Measurements from ENCODE around the gene PPARG.
"Not testable (repeated sequence)": the region's sequence is repeated elsewhere in the genome, so short reads cannot be mapped to it uniquely, and the experiment has no call there.

Gene PPARG

DNA sequence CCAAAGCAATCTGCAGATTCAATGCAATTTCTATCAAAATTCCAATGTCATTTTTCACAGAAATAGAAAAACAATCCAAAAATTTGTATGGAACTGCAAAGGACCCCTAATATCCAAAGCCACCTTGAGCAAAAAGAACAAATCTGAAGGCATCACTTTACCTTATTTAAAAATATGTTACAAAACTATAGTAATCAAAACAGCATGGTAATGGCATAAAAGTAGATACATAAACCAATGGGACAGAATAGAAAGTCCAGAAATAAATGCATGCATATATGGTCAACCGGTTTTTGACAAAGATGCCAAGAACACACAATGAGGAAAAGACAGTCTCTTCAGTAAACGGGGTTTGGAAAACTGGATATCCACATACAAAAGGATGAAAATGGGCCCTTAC lies 39.4 kb upstream of the PPARG start:
- CTCF ChIA-PET: no interaction called here
- DNase-seq (ENCODE audit: extremely low spot score): no peak
- POLR2A ChIA-PET: no interaction called here
- TF ChIP-seq SP1 (IDR thresholded peaks at IDR 0.05): no peak
- no peak for TF ChIP-seq FOXK2 (IDR thresholded peaks at IDR 0.05)
- TF ChIP-seq L3MBTL2 (conservative IDR thresholded peaks at IDR 0.05): no peak
- no peak for TF ChIP-seq CTBP1 (IDR thresholded peaks at IDR 0.05; ENCODE audit: borderline replicate concordance)
- TF ChIP-seq FOXA1 (IDR thresholded peaks at IDR 0.05): no peak
- TF ChIP-seq ARNT (IDR thresholded peaks at IDR 0.05): no peak

DNA sequence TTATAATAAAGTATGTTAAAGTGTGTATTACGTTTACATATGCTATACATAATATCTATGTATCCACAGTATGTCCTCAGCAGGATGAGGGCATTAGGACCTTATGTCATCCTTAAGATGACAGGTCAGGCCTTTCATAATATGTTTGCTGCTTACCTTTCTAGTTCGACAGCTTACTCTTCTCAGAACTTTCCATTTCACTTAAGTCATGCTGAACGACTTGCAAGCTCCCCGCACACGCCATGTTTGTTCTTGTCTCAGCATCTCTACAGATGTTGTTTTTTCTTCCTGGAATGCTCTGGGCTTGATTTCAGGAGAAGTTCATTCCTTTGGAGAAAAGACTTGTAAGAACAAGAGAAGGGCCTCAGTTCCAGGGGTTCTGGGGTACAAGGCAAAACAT lies 36.0 kb upstream of the PPARG start:
- TF ChIP-seq HDGF (IDR thresholded peaks at IDR 0.05; ENCODE audit: borderline replicate concordance) (no peak), SUZ12 (IDR thresholded peaks at IDR 0.05) (no peak), L3MBTL2 (conservative IDR thresholded peaks at IDR 0.05) (no peak), LEF1 (IDR thresholded peaks at IDR 0.05; ENCODE audit: borderline replicate concordance) (no peak)
- TF ChIP-seq, protein P1, sequence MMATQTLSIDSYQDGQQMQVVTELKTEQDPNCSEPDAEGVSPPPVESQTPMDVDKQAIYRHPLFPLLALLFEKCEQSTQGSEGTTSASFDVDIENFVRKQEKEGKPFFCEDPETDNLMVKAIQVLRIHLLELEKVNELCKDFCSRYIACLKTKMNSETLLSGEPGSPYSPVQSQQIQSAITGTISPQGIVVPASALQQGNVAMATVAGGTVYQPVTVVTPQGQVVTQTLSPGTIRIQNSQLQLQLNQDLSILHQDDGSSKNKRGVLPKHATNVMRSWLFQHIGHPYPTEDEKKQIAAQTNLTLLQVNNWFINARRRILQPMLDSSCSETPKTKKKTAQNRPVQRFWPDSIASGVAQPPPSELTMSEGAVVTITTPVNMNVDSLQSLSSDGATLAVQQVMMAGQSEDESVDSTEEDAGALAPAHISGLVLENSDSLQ (IDR thresholded peaks at IDR 0.05): no peak
- ChIA-PET CTCF (no interaction called here), POLR2A (no interaction called here)
- no peak for DNase-seq (ENCODE audit: extremely low spot score)

DNA sequence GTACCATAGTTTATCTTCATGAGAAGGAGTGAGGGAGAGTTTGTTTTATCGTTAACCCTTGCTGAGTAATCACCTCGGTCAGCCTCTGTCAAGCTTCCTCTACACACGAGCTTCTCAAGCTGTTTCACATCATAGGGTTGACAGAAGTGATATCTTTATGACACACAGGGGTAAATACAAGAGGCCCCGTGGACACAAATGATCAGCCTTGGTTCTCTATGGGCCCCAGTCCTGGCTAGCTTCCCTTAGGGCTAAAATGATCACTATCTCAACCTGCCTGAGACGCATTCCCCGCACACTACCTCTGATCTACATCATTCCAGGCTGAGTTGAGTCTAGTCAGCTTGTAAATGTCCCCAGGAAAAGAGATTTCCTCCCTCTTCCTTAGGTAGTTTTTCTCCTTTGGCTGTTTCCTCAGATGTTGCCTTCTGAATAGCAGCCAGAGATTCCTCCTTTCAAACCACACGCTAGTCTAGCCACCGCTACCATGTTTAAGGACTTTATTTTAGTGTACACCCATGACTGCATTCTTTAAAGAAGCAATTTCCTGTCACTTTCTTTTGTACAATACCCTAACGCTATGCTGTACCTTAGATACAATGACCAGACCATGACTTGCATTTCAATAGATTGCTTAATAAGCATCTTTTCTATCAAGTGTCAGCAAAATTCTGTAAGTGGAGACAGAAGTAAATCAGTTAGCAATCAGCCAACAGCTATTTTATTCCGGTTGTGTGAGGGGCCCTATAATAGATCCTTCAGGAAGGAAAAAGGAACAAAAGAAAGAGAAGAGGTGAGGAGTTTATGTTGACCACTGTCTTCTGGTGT lies 35.1 kb upstream of the PPARG start:
- peak; percentile 20 for DNase-seq (ENCODE audit: extremely low spot score)
- ChIA-PET POLR2A (no interaction called here), CTCF (no interaction called here)
- TF ChIP-seq ELF4 (IDR thresholded peaks at IDR 0.05) (no peak), ARNT (IDR thresholded peaks at IDR 0.05) (no peak), CTBP1 (IDR thresholded peaks at IDR 0.05; ENCODE audit: borderline replicate concordance) (no peak), FOXM1 (IDR thresholded peaks at IDR 0.05; ENCODE audit: borderline replicate concordance) (no peak), ZNF384 (IDR thresholded peaks at IDR 0.05) (no peak), L3MBTL2 (conservative IDR thresholded peaks at IDR 0.05) (no peak), FOXK2 (IDR thresholded peaks at IDR 0.05) (no peak), LEF1 (IDR thresholded peaks at IDR 0.05; ENCODE audit: borderline replicate concordance) (no peak), SP1 (IDR thresholded peaks at IDR 0.05) (no peak), BHLHE40 (IDR thresholded peaks at IDR 0.05; ENCODE audit: borderline replicate concordance) (no peak), FOXA1 (IDR thresholded peaks at IDR 0.05) (no peak), HDGF (IDR thresholded peaks at IDR 0.05; ENCODE audit: borderline replicate concordance) (no peak), NFRKB (IDR thresholded peaks at IDR 0.05) (no peak)
- TF ChIP-seq, protein P1 (IDR thresholded peaks at IDR 0.05): no peak

DNA sequence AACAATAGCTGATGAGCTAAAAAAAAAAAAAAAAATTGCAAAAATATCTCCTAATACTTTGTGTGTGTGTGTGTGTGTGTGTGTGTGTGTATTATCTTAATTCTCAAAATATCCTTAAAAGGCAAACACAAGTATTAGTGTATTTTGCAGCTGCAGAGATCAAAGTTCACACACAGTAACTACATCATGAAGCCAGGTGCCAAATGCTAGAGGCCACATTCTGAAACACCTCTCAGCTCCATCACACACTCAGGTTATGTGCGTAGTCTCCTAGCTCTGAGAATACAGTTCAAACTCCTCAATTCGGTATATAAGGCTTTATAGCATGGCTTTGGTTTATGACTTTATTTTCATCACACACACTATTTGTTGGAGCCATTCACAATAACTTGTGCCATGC lies 33.5 kb upstream of the PPARG start:
- no peak for DNase-seq (ENCODE audit: extremely low spot score)
- no peak for TF ChIP-seq ARNT (IDR thresholded peaks at IDR 0.05)
- no peak for TF ChIP-seq FOXA1 (IDR thresholded peaks at IDR 0.05)
- TF ChIP-seq SUZ12 (IDR thresholded peaks at IDR 0.05): no peak
- TF ChIP-seq ZNF384 (IDR thresholded peaks at IDR 0.05): no peak
- no peak for TF ChIP-seq FOXM1 (IDR thresholded peaks at IDR 0.05; ENCODE audit: borderline replicate concordance)
- TF ChIP-seq TARDBP (IDR thresholded peaks at IDR 0.05): no peak
- TF ChIP-seq, protein P1 (IDR thresholded peaks at IDR 0.05): no peak
- TF ChIP-seq L3MBTL2 (conservative IDR thresholded peaks at IDR 0.05): no peak
- TF ChIP-seq ELF4 (IDR thresholded peaks at IDR 0.05): no peak
- no peak for TF ChIP-seq NFRKB (IDR thresholded peaks at IDR 0.05)
- TF ChIP-seq BHLHE40 (IDR thresholded peaks at IDR 0.05; ENCODE audit: borderline replicate concordance): no peak
- TF ChIP-seq SP1 (IDR thresholded peaks at IDR 0.05): no peak
- no peak for TF ChIP-seq LEF1 (IDR thresholded peaks at IDR 0.05; ENCODE audit: borderline replicate concordance)
- TF ChIP-seq FOXK2 (IDR thresholded peaks at IDR 0.05): no peak
- no peak for TF ChIP-seq HDGF (IDR thresholded peaks at IDR 0.05; ENCODE audit: borderline replicate concordance)
- TF ChIP-seq CTBP1 (IDR thresholded peaks at IDR 0.05; ENCODE audit: borderline replicate concordance): no peak
- POLR2A ChIA-PET: interaction anchor here (1.1 kb wide), 1 partner anchor 229 kb away, joined by 4 read pairs; the partner anchor contains the start of gene TSEN2
- CTCF ChIA-PET: no interaction called here

DNA sequence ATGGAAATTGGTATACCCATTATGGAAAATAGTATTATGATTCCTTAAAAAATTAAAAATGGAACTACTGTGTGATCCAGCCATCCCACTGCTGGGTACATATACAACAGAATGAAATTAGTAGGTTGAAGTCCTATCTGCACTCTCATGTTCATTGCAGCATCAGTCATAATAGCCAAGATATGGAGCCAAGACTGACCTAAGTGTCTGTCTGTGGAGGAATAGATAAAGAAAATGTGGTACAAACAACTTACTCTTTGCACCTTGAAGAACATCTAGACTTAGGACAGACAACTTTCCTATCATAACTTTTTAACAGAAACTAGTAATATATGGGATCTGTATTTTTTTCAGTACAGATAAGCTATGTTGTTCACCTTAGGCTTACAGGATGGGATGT lies 30.0 kb upstream of the PPARG start:
- TF ChIP-seq SP1 (IDR thresholded peaks at IDR 0.05): no peak
- TF ChIP-seq FOXA1 (IDR thresholded peaks at IDR 0.05): no peak
- no peak for TF ChIP-seq FOXK2 (IDR thresholded peaks at IDR 0.05)
- TF ChIP-seq, protein P1 (IDR thresholded peaks at IDR 0.05): no peak
- no peak for TF ChIP-seq ELF4 (IDR thresholded peaks at IDR 0.05)
- TF ChIP-seq BHLHE40 (IDR thresholded peaks at IDR 0.05; ENCODE audit: borderline replicate concordance): no peak
- TF ChIP-seq LEF1 (IDR thresholded peaks at IDR 0.05; ENCODE audit: borderline replicate concordance): no peak
- TF ChIP-seq CTBP1 (IDR thresholded peaks at IDR 0.05; ENCODE audit: borderline replicate concordance): no peak
- TF ChIP-seq L3MBTL2 (conservative IDR thresholded peaks at IDR 0.05): no peak
- TF ChIP-seq TARDBP (IDR thresholded peaks at IDR 0.05): no peak
- no peak for TF ChIP-seq ARNT (IDR thresholded peaks at IDR 0.05)
- TF ChIP-seq SUZ12 (IDR thresholded peaks at IDR 0.05): no peak
- no peak for DNase-seq (ENCODE audit: extremely low spot score)
- ChIA-PET POLR2A (no interaction called here), CTCF (no interaction called here)

DNA sequence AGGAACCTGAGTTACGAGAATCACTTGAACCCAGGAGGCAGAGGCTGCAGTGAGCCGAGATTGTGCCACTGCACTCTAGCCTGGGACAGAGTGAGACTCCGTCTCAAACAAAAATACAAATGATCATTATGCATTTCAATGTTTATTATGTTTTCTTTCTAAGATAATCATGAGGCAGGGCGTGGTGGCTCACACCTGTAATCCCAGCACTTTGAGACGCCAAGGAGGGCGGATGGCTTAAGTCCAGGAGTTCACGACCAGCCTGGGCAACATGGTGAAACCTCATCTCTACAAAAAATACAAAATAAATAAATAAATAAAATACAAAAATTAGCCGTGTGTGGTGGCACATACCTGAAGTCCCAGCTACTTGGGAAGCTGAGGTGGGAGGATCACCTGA lies 26.7 kb upstream of the PPARG start:
- POLR2A ChIA-PET; CTCF ChIA-PET; DNase-seq (ENCODE audit: extremely low spot score): not testable (repeated sequence)

Measured in HEK293T (cell line).